GM12878 (cell line): ENCODE results near the gene IFNAR1. TPM values are rescaled to one million over a fixed set of nuclear protein-coding genes. Genes with fewer than 3 reads are reported as not detected.

Source experiments
- ATAC-seq: fragments of 200-7000 bp; cut with Tn5 transposase; 3 replicates; pipeline ENCODE4 v1.9.1; 2020; ENCODE audit warnings: mild to moderate bottlenecking, moderate library complexity
- BruUV-seq: library from RNA; stranded (reverse); fragments of 400-500 nt; replicated peaks from 2 replicates; lab custom pipeline; 2021; lab: Mats Ljungman, UMichigan
- CTCF ChIA-PET: fragments of 300-600 bp; sonication (Branson Sonifier 250); formaldehyde crosslinking; extraction: SDS; loops from one replicate; lab custom pipeline; 2021; ENCODE audit warnings: inconsistent platforms; lab: Yijun Ruan, JAX
- POLR2A ChIA-PET: fragments of 350-600 bp; formaldehyde crosslinking; extraction: SDS; loops from one replicate; lab custom pipeline; 2021; ENCODE audit warnings: inconsistent platforms; lab: Charles Lee
- RAD21 ChIA-PET: fragments of 300-600 bp; sonication (Branson Sonifier 250); formaldehyde crosslinking; loops from one replicate; lab custom pipeline; 2023; ENCODE audit warnings: antibody characterized with exemption; ENCODE audit not compliant: unreplicated experiment; lab: Charles Lee
- SMC1A ChIA-PET: fragments of 300-600 bp; sonication (Branson Sonifier 250); formaldehyde crosslinking; loops from one replicate; lab custom pipeline; 2023; ENCODE audit not compliant: unreplicated experiment, uncharacterized antibody; lab: Charles Lee
- DNase-seq: peaks from one replicate; pipeline ENCODE4 v3.0.0-alpha.2; 2011; ENCODE audit warnings: low read depth, low spot score
- FAIRE-seq: peaks from 3 replicates; lab custom pipeline; 2011; peaks lifted over from hg19 to GRCh38; lab: Jason Lieb, UNC
- H2AFZ ChIP-seq: 2 replicates; pipeline ENCODE4 v1.6.0; 2011; ENCODE audit warnings: low read depth, low read length, control low read depth; ENCODE audit not compliant: control insufficient read depth
- H3K27ac ChIP-seq: 2 replicates; pipeline ENCODE4 v1.5.1; 2011; ENCODE audit warnings: control low read depth; ENCODE audit not compliant: control insufficient read depth, insufficient read depth
- H3K27me3 ChIP-seq, 2 experiments: replicated peaks in 1 of 2; 2 replicates each; pipeline versions ENCODE4 v1.6.0 to v1.6.1; 2011; ENCODE audit warnings: low read length in 1 of 2; ENCODE audit not compliant: control insufficient read depth in 2 of 2, insufficient read depth in 2 of 2
- H3K36me3 ChIP-seq, 2 experiments: 2 replicates each; pipeline ENCODE4 v1.5.1; 2011; ENCODE audit warnings: low read length in 1 of 2; ENCODE audit not compliant: control insufficient read depth in 2 of 2, insufficient read depth in 2 of 2
- H3K4me1 ChIP-seq: 2 replicates; pipeline ENCODE4 v1.6.1; 2011; ENCODE audit warnings: mild to moderate bottlenecking, low read length, moderate library complexity, mixed read lengths; ENCODE audit not compliant: control insufficient read depth, insufficient read depth
- H3K4me2 ChIP-seq: 2 replicates; pipeline ENCODE4 v1.6.0; 2011; ENCODE audit warnings: control low read depth; ENCODE audit not compliant: control insufficient read depth, insufficient read depth
- H3K4me3 ChIP-seq: fragments of 200-600 bp; sonication (generic); 2 replicates; pipeline ENCODE4 v1.5.1; 2016
- H3K79me2 ChIP-seq: 2 replicates; pipeline ENCODE4 v1.6.0; 2011; ENCODE audit warnings: low read length; ENCODE audit not compliant: control insufficient read depth, insufficient read depth
- H3K9ac ChIP-seq: 2 replicates; pipeline ENCODE4 v1.8.0; 2011; ENCODE audit warnings: low read length, control low read depth, mixed read lengths; ENCODE audit not compliant: control insufficient read depth, insufficient read depth
- H3K9me3 ChIP-seq: replicated peaks from 3 replicates; pipeline ENCODE4 v1.5.1; 2011; ENCODE audit warnings: mild to moderate bottlenecking, low read length; ENCODE audit not compliant: control insufficient read depth, insufficient read depth
- H4K20me1 ChIP-seq: 2 replicates; pipeline ENCODE4 v1.6.0; 2011; ENCODE audit not compliant: control insufficient read depth, insufficient read depth
- CBX3 ChIP-seq: fragments of 200-600 bp; sonication (generic); IDR thresholded peaks from 2 replicates; pipeline ENCODE4 v1.6.1; 2016; ENCODE audit warnings: low read depth, borderline replicate concordance
- NFXL1 ChIP-seq: fragments of 450-650 bp; IDR thresholded peaks from 2 replicates; pipeline ENCODE4 v1.6.1; 2017; ENCODE audit warnings: antibody characterized with exemption, mild to moderate bottlenecking, borderline replicate concordance
- RELA ChIP-seq: fragments of 450-650 bp; IDR thresholded peaks from 2 replicates; pipeline ENCODE4 v1.8.0; 2014; ENCODE audit warnings: borderline replicate concordance; ENCODE audit not compliant: partially characterized antibody
- RUNX3 ChIP-seq: IDR thresholded peaks from 2 replicates; pipeline ENCODE4 v1.6.1; 2012; ENCODE audit warnings: low read length, inconsistent platforms
- SP1 ChIP-seq: IDR thresholded peaks from one replicate; pipeline ENCODE4 v1.6.1; 2011; ENCODE audit warnings: low read depth, low read length
- SUZ12 ChIP-seq: fragments of 200-600 bp; sonication (generic); IDR thresholded peaks from one replicate; pipeline ENCODE4 v1.6.1; 2018; ENCODE audit warnings: antibody characterized with exemption, mild to moderate bottlenecking; ENCODE audit not compliant: unreplicated experiment
- WGBS: methylation state at CpG from one replicate; pipeline ENCODE4 v1.1.6; 2016; ENCODE audit warnings: low lambda C conversion rate; ENCODE audit not compliant: insufficient replicate concordance, insufficient coverage; ENCODE audit errors: missing lambda C conversion rate; 5-methylcytosine and 5-hydroxymethylcytosine counted together
- in situ Hi-C: fragments of 300-500 bp; cut with MboI; formaldehyde crosslinking; loops from 9 replicates; pipeline ENCODE4 v1.14.3; 2018; ENCODE audit warnings: mixed read lengths
- intact Hi-C: fragments of 100-400 bp; cut with micrococcal nuclease; formaldehyde crosslinking; loops from one replicate; pipeline ENCODE4 v1.14.2; 2022; ENCODE audit not compliant: unreplicated experiment
- polyA plus RNA-seq, 11 experiments: library from polyadenylated mRNA; depleted of rRNA in 4 of 11; unstranded in 6 of 11; stranded (reverse) in 5 of 11; fragments of >200 nt; fragmentation: Nextera tagmentation in 4 of 11; fragmentation: Illumina TruSeq in 1 of 11; extraction: Ambion mirVana in 4 of 11; extraction: Trizol in 1 of 11; gene quantifications; 1 replicate in 1 of 11; 2 replicates in 10 of 11; pipeline versions ENCODE4 v1.2.1 to v1.2.3, GENCODE V29; 2011 to 2016; ENCODE audit warnings: inconsistent platforms in 2 of 11, missing spikeins in 2 of 11, low read depth in 1 of 11
- total RNA-seq, 4 experiments: library from RNA; depleted of rRNA in 3 of 4; stranded (reverse); fragments of >200 nt in 3 of 4; fragmentation: Illumina TruSeq in 1 of 4; extraction: Trizol in 1 of 4; gene quantifications; 2 replicates each; pipeline versions ENCODE4 v1.2.1 to v1.2.3, GENCODE V29; 2013 to 2021
- TF ChIP-seq, protein P1 (sequence below): fragments of 450-650 bp; IDR thresholded peaks from 2 replicates; pipeline ENCODE4 v1.6.1; 2017; ENCODE audit warnings: mild to moderate bottlenecking, moderate library complexity

IFNAR1 gene
- total and polyA plus RNA-seq, 10 of the 15 experiments (the other 5 are each of a cell fraction or from before 2014, with no cell fraction given): 12.0 to 62.4 (median 24.6) TPM

DNA sequence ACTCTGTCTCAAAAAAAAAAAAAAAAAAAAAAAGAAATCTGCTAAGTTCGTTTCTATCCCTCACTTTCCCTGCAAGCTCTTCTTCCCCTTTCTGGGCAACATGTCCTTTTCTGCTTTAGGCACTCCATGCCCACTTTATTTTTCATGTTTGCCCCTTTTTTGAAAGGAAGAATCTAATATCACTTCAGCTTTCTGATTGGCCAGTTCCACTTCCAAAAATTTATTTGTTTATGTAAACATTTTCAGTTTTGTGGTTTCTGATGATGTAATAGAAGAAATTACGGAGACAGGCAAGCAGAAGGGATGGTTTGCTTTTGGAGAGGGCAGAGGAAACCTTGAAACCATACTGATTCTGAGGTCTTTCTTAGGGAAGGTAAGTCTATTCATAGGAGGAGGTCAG, 15.1 kb downstream of the IFNAR1 start:
- intact Hi-C loops: no loop called here
- in situ Hi-C loops: no loop called here
- DNase-seq (no peak), FAIRE-seq (no peak), ATAC-seq (peak; percentile 31; the same call in 2 of the 3 replicates)
- Histone ChIP-seq H3K79me2 (peaks cover 8% of the 10 kb centered on the region), H4K20me1 (no peaks in the 10 kb centered on the region), H3K36me3 (peaks cover 4 to 23% of the 10 kb centered on the region in 2 experiments), H3K9ac (no peak overlapping the region), H2AFZ (no peak overlapping the region), H3K9me3 (no peaks in the 10 kb centered on the region), H3K27ac (peak overlapping the region; percentile 61), H3K27me3 (no peaks in the 10 kb centered on the region), H3K4me2 (peak overlapping the region; percentile 44; the same call in 1 of the 2 replicates), H3K4me1 (peaks cover 21% of the 10 kb centered on the region), H3K4me3 (no peak overlapping the region)
- 57% methylated on average over 1 of the region's 2 CpGs for WGBS
- ChIA-PET CTCF (interaction anchor here (1.2 to 3.3 kb wide), 8 partner anchors 9 to 266 kb away, joined by 4 to 27 read pairs (median 10); partner anchors contain the start of gene IFNAR1), SMC1A (interaction anchor here (0.7 to 3.1 kb wide), 9 partner anchors 8 to 143 kb away, joined by 3 to 19 read pairs (median 5); partner anchors contain the start of gene IFNAR1), POLR2A (interaction anchor here (0.6 to 1.7 kb wide), 9 partner anchors 9 to 124 kb away, joined by 3 to 7 read pairs (median 3); partner anchors contain the start of genes IFNAR1 and IL10RB), RAD21 (interaction anchor here (0.6 to 2.8 kb wide), 8 partner anchors 9 to 215 kb away, joined by 3 to 10 read pairs (median 3); partner anchors contain the start of gene IFNAR1)
- TF ChIP-seq SP1 (no peak), NFXL1 (no peak), CBX3 (no peak), RELA (no peak), RUNX3 (peak; percentile 43), SUZ12 (no peak)
- TF ChIP-seq, protein P1, sequence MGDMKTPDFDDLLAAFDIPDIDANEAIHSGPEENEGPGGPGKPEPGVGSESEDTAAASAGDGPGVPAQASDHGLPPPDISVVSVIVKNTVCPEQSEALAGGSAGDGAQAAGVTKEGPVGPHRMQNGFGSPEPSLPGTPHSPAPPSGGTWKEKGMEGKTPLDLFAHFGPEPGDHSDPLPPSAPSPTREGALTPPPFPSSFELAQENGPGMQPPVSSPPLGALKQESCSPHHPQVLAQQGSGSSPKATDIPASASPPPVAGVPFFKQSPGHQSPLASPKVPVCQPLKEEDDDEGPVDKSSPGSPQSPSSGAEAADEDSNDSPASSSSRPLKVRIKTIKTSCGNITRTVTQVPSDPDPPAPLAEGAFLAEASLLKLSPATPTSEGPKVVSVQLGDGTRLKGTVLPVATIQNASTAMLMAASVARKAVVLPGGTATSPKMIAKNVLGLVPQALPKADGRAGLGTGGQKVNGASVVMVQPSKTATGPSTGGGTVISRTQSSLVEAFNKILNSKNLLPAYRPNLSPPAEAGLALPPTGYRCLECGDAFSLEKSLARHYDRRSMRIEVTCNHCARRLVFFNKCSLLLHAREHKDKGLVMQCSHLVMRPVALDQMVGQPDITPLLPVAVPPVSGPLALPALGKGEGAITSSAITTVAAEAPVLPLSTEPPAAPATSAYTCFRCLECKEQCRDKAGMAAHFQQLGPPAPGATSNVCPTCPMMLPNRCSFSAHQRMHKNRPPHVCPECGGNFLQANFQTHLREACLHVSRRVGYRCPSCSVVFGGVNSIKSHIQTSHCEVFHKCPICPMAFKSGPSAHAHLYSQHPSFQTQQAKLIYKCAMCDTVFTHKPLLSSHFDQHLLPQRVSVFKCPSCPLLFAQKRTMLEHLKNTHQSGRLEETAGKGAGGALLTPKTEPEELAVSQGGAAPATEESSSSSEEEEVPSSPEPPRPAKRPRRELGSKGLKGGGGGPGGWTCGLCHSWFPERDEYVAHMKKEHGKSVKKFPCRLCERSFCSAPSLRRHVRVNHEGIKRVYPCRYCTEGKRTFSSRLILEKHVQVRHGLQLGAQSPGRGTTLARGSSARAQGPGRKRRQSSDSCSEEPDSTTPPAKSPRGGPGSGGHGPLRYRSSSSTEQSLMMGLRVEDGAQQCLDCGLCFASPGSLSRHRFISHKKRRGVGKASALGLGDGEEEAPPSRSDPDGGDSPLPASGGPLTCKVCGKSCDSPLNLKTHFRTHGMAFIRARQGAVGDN: no peak
- no TSS peak for BruUV-seq
